Breast epithelium (tissue), 3 donors: ENCODE data around the gene MYH9.

ENCODE experiments used
- POLR2AphosphoS5 ChIP-seq, 3 donors: sonication (generic); formaldehyde crosslinking; IDR thresholded peaks; one replicate each; pipeline ENCODE4 v1.6.1; 2017; ENCODE audit warnings: antibody characterized with exemption in 3 of 3
- TF ChIP-seq, protein P1 (sequence below), 3 donors: fragments of 450-650 bp; IDR thresholded peaks; one replicate each; pipeline ENCODE4 v1.5.1; 2016 to 2017; ENCODE audit warnings: antibody characterized with exemption in 3 of 3, mild to moderate bottlenecking in 3 of 3, moderate library complexity in 3 of 3

DNA sequence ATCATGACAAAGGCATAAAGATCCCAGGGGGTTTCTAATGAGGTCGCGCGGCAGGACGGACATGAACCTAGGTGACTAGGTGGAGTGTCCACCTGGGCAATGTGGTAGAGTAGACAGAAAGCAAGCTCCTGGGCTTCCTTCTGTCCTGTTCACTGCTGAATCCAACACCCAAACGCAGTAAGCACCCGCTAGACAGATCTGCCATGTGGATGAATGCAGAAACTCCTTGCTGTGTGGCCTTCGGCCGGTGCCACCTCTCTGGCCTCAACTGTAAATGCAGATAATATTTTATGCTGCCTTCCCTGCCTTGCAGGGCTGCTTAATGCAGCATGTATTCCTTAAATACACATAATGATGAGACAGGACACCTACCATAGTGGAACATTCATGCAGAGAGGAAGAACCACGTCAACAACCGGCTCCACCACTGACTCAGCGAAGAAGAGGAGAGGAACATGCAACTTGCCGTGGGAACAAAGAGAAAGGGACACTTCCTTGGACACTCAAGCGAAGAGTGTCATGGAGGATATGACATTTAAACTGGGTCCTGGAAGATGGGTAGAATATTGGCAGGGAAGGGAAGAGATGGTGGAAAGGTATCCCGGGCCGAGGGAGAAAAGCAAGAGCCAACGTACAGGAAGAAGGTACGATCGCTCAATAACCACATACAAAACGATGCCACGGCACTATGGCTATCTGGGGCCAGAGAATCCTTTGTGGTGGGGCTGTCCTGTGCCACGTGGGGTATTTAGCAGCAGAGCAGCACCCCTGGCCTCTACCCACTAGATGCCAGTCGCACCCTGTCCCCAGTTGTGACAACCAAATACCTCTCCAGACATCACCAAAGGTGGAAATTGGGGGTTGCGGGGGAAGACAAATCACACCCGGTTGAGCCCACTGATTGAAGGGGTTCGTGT is 30.8 kb downstream of the MYH9 start:
- TF ChIP-seq, protein P1, sequence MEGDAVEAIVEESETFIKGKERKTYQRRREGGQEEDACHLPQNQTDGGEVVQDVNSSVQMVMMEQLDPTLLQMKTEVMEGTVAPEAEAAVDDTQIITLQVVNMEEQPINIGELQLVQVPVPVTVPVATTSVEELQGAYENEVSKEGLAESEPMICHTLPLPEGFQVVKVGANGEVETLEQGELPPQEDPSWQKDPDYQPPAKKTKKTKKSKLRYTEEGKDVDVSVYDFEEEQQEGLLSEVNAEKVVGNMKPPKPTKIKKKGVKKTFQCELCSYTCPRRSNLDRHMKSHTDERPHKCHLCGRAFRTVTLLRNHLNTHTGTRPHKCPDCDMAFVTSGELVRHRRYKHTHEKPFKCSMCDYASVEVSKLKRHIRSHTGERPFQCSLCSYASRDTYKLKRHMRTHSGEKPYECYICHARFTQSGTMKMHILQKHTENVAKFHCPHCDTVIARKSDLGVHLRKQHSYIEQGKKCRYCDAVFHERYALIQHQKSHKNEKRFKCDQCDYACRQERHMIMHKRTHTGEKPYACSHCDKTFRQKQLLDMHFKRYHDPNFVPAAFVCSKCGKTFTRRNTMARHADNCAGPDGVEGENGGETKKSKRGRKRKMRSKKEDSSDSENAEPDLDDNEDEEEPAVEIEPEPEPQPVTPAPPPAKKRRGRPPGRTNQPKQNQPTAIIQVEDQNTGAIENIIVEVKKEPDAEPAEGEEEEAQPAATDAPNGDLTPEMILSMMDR (IDR thresholded peaks at IDR 0.05): no peak
- peak in 1 of 3 donors; percentile 17 for TF ChIP-seq POLR2AphosphoS5 (IDR thresholded peaks at IDR 0.05)
